ENCODE results near the gene ANTXR1. TPM values are rescaled to one million over a fixed set of nuclear protein-coding genes. Genes with fewer than 3 reads are reported as not detected.

Gene ANTXR1
- total RNA-seq, 1 experiment from 2014 or later: 0.66 TPM

GRCh38 chr2:69272803-69273471 lies 260.0 kb downstream of the ANTXR1 start:
- Mint-ChIP-seq H3K27ac (ENCODE audit: unreplicated experiment) (no peak overlapping the region), H3K4me3 (ENCODE audit: low read depth, unreplicated experiment) (no peak overlapping the region), H3K27me3 (ENCODE audit: unreplicated experiment) (peaks cover 81% of the 10 kb centered on the region), H3K36me3 (ENCODE audit: insufficient read depth, unreplicated experiment) (no peaks in the 10 kb centered on the region), H3K4me1 (ENCODE audit: low read depth, unreplicated experiment) (no peaks in the 10 kb centered on the region), H3K9me3 (ENCODE audit: low read depth, unreplicated experiment) (no peaks in the 10 kb centered on the region)
- no peak for DNase-seq
- TF ChIP-seq CTCF (IDR thresholded peaks at IDR 0.05; ENCODE audit: unreplicated experiment): no peak
- no TSS peak for BruUV-seq (replicated peaks)
- intact Hi-C loops (cut with micrococcal nuclease; ENCODE audit: unreplicated experiment): no loop called here
- CTCF ChIA-PET: no interaction called here

- Mint-ChIP-seq H3K9me3 (ENCODE audit: low read depth, unreplicated experiment) (no peaks in the 10 kb centered on the region), H3K27me3 (ENCODE audit: unreplicated experiment) (peaks cover 86% of the 10 kb centered on the region)
Measured at GRCh38 chr2:69275490-69275889, 262.5 kb downstream of the ANTXR1 start.

GRCh38 chr2:69278366-69278765 lies 265.4 kb downstream of the ANTXR1 start:
- intact Hi-C loops (cut with micrococcal nuclease; ENCODE audit: unreplicated experiment): no loop called here
- H3K9me3 Mint-ChIP-seq (ENCODE audit: low read depth, unreplicated experiment): no peaks in the 10 kb centered on the region
- no peak for DNase-seq
- peaks cover 8% of the 10 kb centered on the region for H3K4me1 Mint-ChIP-seq (ENCODE audit: low read depth, unreplicated experiment)
- no peak overlapping the region for H3K27ac Mint-ChIP-seq (ENCODE audit: unreplicated experiment)
- H3K36me3 Mint-ChIP-seq (ENCODE audit: insufficient read depth, unreplicated experiment): no peaks in the 10 kb centered on the region
- H3K4me3 Mint-ChIP-seq (ENCODE audit: low read depth, unreplicated experiment): no peak overlapping the region
- H3K27me3 Mint-ChIP-seq (ENCODE audit: unreplicated experiment): peaks cover 68% of the 10 kb centered on the region
- BruUV-seq (replicated peaks): no TSS peak
- CTCF ChIA-PET: no interaction called here
- TF ChIP-seq CTCF (IDR thresholded peaks at IDR 0.05; ENCODE audit: unreplicated experiment): no peak

More at GRCh38 chr2:69275490-69275889, 262.5 kb downstream of the ANTXR1 start:
- H3K4me3 Mint-ChIP-seq (ENCODE audit: low read depth, unreplicated experiment): no peak overlapping the region
- intact Hi-C loops (cut with micrococcal nuclease; ENCODE audit: unreplicated experiment): no loop called here
- H3K36me3 Mint-ChIP-seq (ENCODE audit: insufficient read depth, unreplicated experiment): no peaks in the 10 kb centered on the region
- CTCF ChIA-PET: interaction anchor here (0.5 kb wide), 1 partner anchor 1037 kb away, joined by 3 read pairs; no protein-coding TSS in a partner anchor
- TF ChIP-seq CTCF (IDR thresholded peaks at IDR 0.05; ENCODE audit: unreplicated experiment): no peak
- BruUV-seq (replicated peaks): no TSS peak
- no peak overlapping the region for H3K27ac Mint-ChIP-seq (ENCODE audit: unreplicated experiment)
- H3K4me1 Mint-ChIP-seq (ENCODE audit: low read depth, unreplicated experiment): peaks cover 8% of the 10 kb centered on the region
- no peak for DNase-seq

- H3K4me3 Mint-ChIP-seq (ENCODE audit: low read depth, unreplicated experiment): no peak overlapping the region
- CTCF ChIA-PET: no interaction called here
- intact Hi-C loops (cut with micrococcal nuclease; ENCODE audit: unreplicated experiment): no loop called here
Measured at GRCh38 chr2:69279211-69279610, 266.2 kb downstream of the ANTXR1 start.

More at GRCh38 chr2:69279211-69279610, 266.2 kb downstream of the ANTXR1 start:
- Mint-ChIP-seq H3K27me3 (ENCODE audit: unreplicated experiment) (peaks cover 59% of the 10 kb centered on the region), H3K9me3 (ENCODE audit: low read depth, unreplicated experiment) (no peaks in the 10 kb centered on the region), H3K36me3 (ENCODE audit: insufficient read depth, unreplicated experiment) (no peaks in the 10 kb centered on the region), H3K4me1 (ENCODE audit: low read depth, unreplicated experiment) (peaks cover 8% of the 10 kb centered on the region), H3K27ac (ENCODE audit: unreplicated experiment) (no peak overlapping the region)
- TF ChIP-seq CTCF (IDR thresholded peaks at IDR 0.05; ENCODE audit: unreplicated experiment): no peak
- no peak for DNase-seq
- BruUV-seq (replicated peaks): no TSS peak

All from Calu3 (cell line).